ENCODE measurements around the gene VHLL. TPM values are rescaled to one million over a fixed set of nuclear protein-coding genes. Genes with fewer than 3 reads are reported as not detected.

Gene VHLL
- total RNA-seq, 1 donor from 2014 or later: not detected

DNA sequence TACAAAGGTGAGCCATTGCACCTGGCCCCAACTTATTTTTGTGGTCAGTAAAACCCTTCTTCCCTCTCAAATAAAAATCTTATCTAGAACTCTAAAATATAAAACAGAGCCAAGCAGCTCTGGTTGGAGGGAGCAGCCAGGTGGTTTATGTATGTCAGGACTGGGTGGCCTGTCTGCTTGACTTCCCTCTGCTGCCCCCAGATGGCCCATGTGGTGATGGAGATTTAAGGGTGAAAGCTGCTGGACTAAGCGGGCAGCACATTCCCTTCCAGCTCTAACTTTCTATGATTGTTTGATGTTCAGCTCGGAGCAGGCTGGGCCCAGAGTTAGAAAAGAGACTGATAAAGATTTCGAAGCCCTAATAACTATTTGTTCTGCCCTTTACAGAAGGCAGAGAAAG lies 39.3 kb downstream of the VHLL start:
- intact Hi-C loops (cut with micrococcal nuclease): no loop called here

DNA sequence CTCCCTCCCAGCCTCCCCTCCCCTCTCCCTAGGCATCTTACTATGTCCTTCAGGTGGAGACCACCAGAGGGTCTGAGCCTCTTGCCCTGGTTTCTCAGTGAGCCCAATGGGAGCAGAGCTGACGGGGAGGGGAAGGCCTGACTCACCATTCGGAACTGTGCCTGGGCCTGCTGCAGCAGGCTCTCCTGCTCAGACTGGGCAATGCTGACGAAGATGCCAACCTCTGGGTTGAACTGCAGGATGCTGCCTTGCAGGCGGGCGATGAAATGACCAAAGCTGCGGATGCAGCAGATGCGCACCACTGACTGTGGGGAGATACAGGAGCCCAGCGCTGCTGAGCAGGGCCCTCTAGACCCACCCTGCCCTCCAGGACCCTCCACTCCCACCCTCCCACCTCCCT lies 40.2 kb downstream of the VHLL start:
- intact Hi-C loops (cut with micrococcal nuclease): no loop called here

DNA sequence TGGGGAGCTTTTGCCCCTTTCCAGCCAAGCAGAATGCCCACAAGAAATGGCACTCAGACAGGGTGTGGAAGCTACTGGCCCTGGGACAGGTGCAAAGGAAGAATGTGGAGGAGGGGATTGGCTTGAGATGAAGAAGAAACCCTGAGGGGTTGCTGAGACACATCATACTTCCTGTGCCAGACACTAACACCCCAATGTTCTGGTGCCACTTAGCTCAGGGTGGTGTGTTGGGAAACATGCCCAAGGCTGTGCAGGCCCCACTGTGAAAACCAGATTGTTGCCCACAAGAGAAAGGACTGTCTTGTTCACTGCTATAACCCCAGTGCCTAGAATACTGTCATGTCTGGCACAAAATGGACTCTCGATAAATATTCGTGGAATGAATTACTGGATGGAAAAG lies 41.4 kb downstream of the VHLL start:
- intact Hi-C loops (cut with micrococcal nuclease): no loop called here

DNA sequence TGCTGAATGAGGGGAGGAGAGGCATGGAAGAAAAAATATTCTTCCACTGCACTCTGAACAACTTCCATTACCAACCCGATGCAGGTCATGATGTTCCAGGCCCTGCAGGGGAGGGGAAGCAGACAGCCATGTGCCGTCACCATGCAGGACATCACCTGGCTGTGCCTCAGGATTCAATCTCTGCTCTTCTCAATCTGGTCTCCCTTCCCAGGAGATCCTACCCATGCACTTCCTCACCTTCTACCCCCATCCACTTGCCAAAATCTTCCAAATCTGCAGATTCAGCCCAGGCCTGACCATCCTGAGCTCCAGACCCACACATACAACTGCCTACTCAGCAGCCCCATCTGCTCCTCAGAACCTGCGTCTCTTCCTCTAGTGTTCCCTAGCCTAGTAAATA lies 45.5 kb downstream of the VHLL start:
- intact Hi-C loops (cut with micrococcal nuclease): no loop called here

DNA sequence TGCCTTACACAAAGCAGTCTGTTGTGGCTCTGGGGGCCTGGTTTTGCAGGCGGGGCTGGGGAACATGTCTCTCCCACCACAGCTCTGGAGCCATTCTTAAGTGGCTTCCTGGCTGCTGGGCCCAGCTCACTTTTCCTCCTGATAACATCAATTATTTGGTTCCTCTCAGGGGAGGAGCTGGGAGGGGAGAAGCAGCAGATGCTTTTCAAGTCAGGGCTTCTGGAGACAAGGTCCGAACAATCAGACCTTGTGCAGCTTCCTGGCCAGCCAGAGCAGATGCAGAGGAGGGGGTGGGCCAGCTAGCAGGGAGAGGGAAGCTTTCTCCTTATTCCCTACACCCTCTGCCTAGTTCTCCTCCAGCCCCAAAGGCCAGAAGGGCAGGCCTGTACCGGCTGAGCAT lies 47.6 kb downstream of the VHLL start:
- intact Hi-C loops (cut with micrococcal nuclease): no loop called here

DNA sequence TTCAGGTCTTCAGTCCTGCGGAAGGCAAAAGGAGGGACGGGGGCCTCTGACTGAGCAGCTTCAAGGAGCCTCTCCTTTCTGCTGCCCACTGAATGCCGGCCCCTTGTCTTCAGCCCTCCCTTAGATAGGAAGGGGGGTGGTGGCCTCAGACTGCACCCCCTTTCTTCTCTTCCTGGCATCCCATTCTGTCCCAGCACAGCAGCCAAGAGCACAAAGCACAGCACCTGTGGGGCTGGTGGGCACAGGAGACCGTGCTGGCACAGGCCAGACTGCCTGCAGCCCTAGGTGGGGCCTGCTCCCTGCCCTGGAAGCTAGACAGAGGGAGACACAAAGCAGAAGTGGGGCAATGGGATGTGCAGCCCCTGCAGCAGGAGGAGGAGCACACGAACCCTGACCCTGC lies 49.5 kb downstream of the VHLL start:
- intact Hi-C loops (cut with micrococcal nuclease): no loop called here

Other genes with a start within 250 kb of the VHLL start
- 39.0 and 40.6 TPM in 2 replicates for gene UBQLN4, start 245.5 kb downstream of the VHLL start, total RNA-seq
- 62.0 and 62.1 TPM in 2 replicates for gene LAMTOR2, start 244.5 kb downstream of the VHLL start, total RNA-seq
- 0.56 TPM in 1 of 2 replicates, not detected in the other for gene RAB25, start 238.1 kb downstream of the VHLL start, total RNA-seq
- 0.07 TPM in 1 of 2 replicates, not detected in the other for gene MEX3A, start 216.8 kb downstream of the VHLL start, total RNA-seq
- gene LMNA, start 184.6 kb downstream of the VHLL start, total RNA-seq: 32.7 and 33.3 TPM in 2 replicates
- 4.6 and 5.1 TPM in 2 replicates for gene SEMA4A, start 145.7 kb downstream of the VHLL start, total RNA-seq
- gene SLC25A44, start 105.2 kb downstream of the VHLL start, total RNA-seq: 41.9 and 46.5 TPM in 2 replicates
- 83.8 and 87.8 TPM in 2 replicates for gene PMF1, start 86.3 kb downstream of the VHLL start, total RNA-seq
- 1.6 and 1.9 TPM in 2 replicates for gene BGLAP, start 57.1 kb downstream of the VHLL start, total RNA-seq
- 5.7 and 8.3 TPM in 2 replicates for gene PAQR6, start 51.3 kb downstream of the VHLL start, total RNA-seq
- gene SMG5, start 16.5 kb downstream of the VHLL start, total RNA-seq: 70.6 and 71.5 TPM in 2 replicates
- gene TMEM79, start 15.0 kb downstream of the VHLL start, total RNA-seq: 8.4 and 8.5 TPM in 2 replicates
- gene GLMP, start 3.6 kb downstream of the VHLL start, total RNA-seq: 37.5 and 45.2 TPM in 2 replicates
- 288 and 298 TPM in 2 replicates for gene CCT3, start 39.0 kb upstream of the VHLL start, total RNA-seq
- 0.59 TPM in 1 of 2 replicates, not detected in the other for gene TSACC, start 39.2 kb upstream of the VHLL start, total RNA-seq
- gene RHBG, start 69.9 kb upstream of the VHLL start, total RNA-seq: not detected in 2 replicates
- gene MEF2D, start 201.5 kb upstream of the VHLL start, total RNA-seq: 52.6 and 53.7 TPM in 2 replicates